Right lobe of liver (tissue), 4 donors: ENCODE measurements around the gene FBXL12.

Experiments
- POLR2A ChIP-seq: fragments of 450-650 bp; IDR thresholded peaks from one replicate; pipeline ENCODE4 v1.6.1; 2017; ENCODE audit warnings: antibody characterized with exemption, mild to moderate bottlenecking
- TF ChIP-seq, protein P1 (sequence below), 4 donors: fragments of 200-600 bp in 3 of 4; fragments of 450-650 bp in 1 of 4; IDR thresholded peaks; one replicate each; pipeline versions ENCODE4 v1.5.1 to v1.8.0; 2016 to 2022; ENCODE audit warnings: antibody characterized with exemption in 4 of 4, mild to moderate bottlenecking in 2 of 4
- donor health status: DM: no; HTN: no; CAD: no.
- donor health status: DM: no; HTN: no; CAD: no.
- donor health status: DM: no; HTN: yes; CAD: no.

DNA sequence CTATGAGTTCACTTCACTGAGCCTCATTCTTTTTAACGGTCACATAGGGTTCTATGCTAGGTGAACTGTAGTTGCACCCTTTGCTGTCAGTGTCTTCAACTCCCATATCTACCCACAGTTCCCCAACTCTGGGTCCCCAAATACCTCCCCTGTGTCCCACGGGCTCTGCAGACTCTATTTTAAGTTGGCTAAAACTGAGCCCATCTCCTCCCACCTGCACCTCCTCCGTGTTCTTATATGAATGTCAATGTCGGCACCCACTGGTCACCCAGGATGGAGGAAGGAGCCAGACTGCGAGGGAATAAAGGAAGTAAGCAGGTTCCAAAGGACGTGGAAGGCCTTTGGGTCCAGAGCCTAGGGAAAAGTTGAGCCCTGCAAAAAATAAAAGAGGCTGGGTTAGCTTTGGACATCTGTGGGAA is 15.4 kb upstream of the FBXL12 start:
- TF ChIP-seq, protein P1, sequence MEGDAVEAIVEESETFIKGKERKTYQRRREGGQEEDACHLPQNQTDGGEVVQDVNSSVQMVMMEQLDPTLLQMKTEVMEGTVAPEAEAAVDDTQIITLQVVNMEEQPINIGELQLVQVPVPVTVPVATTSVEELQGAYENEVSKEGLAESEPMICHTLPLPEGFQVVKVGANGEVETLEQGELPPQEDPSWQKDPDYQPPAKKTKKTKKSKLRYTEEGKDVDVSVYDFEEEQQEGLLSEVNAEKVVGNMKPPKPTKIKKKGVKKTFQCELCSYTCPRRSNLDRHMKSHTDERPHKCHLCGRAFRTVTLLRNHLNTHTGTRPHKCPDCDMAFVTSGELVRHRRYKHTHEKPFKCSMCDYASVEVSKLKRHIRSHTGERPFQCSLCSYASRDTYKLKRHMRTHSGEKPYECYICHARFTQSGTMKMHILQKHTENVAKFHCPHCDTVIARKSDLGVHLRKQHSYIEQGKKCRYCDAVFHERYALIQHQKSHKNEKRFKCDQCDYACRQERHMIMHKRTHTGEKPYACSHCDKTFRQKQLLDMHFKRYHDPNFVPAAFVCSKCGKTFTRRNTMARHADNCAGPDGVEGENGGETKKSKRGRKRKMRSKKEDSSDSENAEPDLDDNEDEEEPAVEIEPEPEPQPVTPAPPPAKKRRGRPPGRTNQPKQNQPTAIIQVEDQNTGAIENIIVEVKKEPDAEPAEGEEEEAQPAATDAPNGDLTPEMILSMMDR (IDR thresholded peaks at IDR 0.05): no peak
- no peak for TF ChIP-seq POLR2A
